ENCODE data around the gene GBP5.

Gene GBP5

DNA sequence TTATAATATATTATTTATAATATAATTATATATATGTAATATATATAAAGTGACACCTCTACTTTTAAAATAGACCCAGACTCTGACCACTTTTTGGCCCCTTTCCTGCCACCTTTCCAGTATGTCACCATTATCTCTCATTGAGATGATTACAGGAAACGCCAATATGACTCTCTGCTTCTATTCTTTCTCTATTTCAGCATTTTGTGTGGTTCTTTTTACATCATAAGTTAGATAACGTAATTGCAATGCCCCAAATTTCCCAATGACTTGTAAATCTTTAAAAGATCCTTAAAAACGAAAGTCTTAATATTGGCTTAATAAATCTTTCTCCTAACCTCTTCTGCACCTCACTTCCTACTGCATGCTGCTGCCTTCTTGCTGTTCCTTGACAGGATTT, 8.1 kb upstream of the GBP5 start:
- H3K27ac ChIP-seq, result no peak overlapping the region
- POLR2A ChIA-PET (ENCODE audit: low non-redundant PET), result no interaction called here
- CTCF ChIA-PET, result no interaction called here

DNA sequence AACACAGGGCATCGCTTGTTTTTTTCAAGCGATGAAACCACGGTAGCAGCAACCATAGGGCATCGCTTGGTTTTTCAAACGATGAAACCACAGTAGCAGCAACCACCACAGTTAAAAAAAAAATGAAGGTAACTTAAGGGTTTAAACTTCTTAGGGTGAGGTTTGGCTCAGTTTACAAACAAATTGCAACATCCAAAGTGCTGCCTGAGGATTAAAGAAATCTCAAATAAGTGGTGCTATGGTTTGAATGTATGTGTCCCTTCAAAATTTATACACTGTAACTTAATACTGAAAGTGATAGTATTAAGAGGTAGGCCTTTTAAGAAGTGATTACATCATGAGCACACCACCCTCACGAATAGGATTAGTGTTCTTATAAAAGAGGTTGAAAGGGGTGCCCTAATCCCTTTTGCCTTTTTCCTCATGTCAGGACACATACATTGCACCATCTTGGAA, 6.4 kb upstream of the GBP5 start:
- CTCF ChIA-PET, result no interaction called here
- DNase-seq (ENCODE audit: low spot score), result no peak
- H3K27ac ChIP-seq, result no peak overlapping the region
- POLR2A ChIA-PET (ENCODE audit: low non-redundant PET), result no interaction called here
- TF ChIP-seq, protein P1, sequence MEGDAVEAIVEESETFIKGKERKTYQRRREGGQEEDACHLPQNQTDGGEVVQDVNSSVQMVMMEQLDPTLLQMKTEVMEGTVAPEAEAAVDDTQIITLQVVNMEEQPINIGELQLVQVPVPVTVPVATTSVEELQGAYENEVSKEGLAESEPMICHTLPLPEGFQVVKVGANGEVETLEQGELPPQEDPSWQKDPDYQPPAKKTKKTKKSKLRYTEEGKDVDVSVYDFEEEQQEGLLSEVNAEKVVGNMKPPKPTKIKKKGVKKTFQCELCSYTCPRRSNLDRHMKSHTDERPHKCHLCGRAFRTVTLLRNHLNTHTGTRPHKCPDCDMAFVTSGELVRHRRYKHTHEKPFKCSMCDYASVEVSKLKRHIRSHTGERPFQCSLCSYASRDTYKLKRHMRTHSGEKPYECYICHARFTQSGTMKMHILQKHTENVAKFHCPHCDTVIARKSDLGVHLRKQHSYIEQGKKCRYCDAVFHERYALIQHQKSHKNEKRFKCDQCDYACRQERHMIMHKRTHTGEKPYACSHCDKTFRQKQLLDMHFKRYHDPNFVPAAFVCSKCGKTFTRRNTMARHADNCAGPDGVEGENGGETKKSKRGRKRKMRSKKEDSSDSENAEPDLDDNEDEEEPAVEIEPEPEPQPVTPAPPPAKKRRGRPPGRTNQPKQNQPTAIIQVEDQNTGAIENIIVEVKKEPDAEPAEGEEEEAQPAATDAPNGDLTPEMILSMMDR (conservative IDR thresholded peaks at IDR 0.05; ENCODE audit: low read depth), result no peak

More for the DNA sequence above, 8.1 kb upstream of the GBP5 start:
- TF ChIP-seq, protein P1 (conservative IDR thresholded peaks at IDR 0.05; ENCODE audit: low read depth), result no peak
- DNase-seq (ENCODE audit: low spot score), result no peak

DNA sequence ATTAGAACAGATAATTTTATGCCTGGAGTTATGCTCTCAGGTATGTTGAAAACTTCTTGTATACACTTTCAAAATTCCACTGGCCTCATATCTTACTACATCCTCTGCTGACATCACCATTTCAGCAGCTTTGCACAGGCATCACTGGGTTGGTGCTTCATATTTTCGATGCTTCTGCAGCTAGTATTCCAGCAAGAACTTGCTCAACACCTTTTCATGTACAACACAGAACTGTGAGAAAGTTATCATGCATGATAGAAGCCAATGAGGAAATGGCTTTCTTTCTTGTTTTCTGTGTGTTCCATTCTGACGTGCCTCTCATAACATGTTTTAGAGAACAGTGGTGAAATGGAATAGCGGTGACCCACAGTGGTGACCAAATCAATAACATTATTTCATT, 5.1 kb upstream of the GBP5 start:
- POLR2A ChIA-PET (ENCODE audit: low non-redundant PET), result no interaction called here
- no peak for DNase-seq (ENCODE audit: low spot score)
- CTCF ChIA-PET, result no interaction called here
- TF ChIP-seq, protein P1 (conservative IDR thresholded peaks at IDR 0.05; ENCODE audit: low read depth), result no peak
- H3K27ac ChIP-seq, result no peak overlapping the region

DNA sequence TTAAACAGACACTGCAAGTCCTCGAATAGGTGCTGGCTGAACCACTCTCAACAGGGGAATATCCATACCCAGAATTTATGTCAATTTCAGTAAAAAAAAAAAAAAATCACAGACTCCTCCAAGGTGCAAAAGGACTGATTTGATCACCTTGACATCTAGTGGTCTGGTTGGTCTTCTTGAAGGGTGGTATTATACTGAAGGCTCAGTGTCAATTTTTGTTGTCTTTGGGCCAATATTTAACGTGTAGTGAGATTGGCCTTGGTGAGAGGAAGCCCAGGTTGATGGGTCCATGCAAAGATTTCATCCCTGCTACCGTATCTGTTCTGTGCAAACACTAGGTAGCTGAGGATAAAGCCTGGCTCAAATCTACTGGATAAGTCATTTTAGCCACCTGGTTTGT, 4.0 kb upstream of the GBP5 start:
- no peak overlapping the region for H3K27ac ChIP-seq
- TF ChIP-seq, protein P1 (conservative IDR thresholded peaks at IDR 0.05; ENCODE audit: low read depth), result no peak
- no peak for DNase-seq (ENCODE audit: low spot score)
- ChIA-PET CTCF (no interaction called here), POLR2A (ENCODE audit: low non-redundant PET) (no interaction called here)

DNA sequence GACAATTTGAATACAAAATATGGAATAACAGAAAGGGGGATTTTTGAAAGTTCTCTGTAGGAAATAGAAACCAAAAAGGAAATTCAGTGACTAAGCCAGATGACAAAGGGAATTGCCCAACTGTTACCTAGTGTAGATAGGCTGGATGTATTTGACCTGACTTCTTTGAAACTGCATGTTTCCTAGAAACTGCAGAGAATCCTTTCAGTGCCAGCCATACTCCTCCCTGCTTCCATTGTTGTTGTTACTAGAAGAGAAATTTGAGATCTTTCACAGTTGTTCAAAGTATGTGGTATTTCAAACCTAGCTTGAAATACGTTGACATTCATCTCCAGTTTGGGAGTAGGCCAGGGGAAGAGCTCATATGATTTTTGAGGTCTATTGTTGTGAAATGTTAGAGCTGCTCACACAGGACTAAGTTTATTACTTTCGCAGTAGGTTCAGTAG, 1.8 kb upstream of the GBP5 start:
- POLR2A ChIA-PET (ENCODE audit: low non-redundant PET), result no interaction called here
- peak; percentile 42 for DNase-seq (ENCODE audit: low spot score)
- TF ChIP-seq, protein P1 (conservative IDR thresholded peaks at IDR 0.05; ENCODE audit: low read depth), result no peak
- CTCF ChIA-PET, result no interaction called here
- peak overlapping the region; percentile 55; the same call in 1 of the 2 replicates for H3K27ac ChIP-seq

DNA sequence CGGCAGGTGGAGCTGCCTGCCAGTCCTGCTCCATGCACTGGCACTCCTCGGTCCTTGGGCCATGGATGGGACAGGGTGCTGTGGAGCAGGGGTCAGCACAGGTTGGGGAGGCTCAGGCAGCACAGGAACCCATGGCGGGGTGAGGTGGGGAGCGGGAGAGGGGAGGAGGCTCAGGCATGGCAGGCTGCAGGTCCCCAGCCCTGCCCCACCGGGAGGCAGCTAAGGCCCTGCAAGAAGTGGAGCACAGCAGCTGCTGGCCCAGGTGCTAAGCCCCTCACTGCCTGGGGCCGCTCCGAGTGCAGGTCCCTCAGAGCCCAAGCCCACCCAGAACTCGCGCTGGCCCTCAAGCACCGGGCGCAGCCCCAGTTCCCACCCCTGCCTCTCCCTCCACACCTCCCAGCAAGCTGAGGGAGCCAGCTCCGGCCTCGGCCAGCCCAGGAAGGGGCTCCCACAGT, 691 bp upstream of the GBP5 start:
- peak overlapping the region; percentile 55 for H3K27ac ChIP-seq
- TF ChIP-seq, protein P1 (conservative IDR thresholded peaks at IDR 0.05; ENCODE audit: low read depth), result no peak
- POLR2A ChIA-PET (ENCODE audit: low non-redundant PET), result interaction anchor here (0.6 kb wide), 1 partner anchor 295 kb away, joined by 3 read pairs; no protein-coding TSS in a partner anchor
- CTCF ChIA-PET, result interaction anchor here (0.6 kb wide), 1 partner anchor 210 kb away, joined by 3 read pairs; no protein-coding TSS in a partner anchor
- DNase-seq (ENCODE audit: low spot score), result no peak
